HG03342 (cell line): ENCODE measurements around the gene CTBP2.

Experiments
- ATAC-seq: cut with Tn5 transposase; IDR thresholded peaks from one replicate; pipeline ENCODE4 v1.9.1; 2021; ENCODE audit warnings: mild to moderate bottlenecking, moderate library complexity; ENCODE audit not compliant: unreplicated experiment

Gene CTBP2

DNA sequence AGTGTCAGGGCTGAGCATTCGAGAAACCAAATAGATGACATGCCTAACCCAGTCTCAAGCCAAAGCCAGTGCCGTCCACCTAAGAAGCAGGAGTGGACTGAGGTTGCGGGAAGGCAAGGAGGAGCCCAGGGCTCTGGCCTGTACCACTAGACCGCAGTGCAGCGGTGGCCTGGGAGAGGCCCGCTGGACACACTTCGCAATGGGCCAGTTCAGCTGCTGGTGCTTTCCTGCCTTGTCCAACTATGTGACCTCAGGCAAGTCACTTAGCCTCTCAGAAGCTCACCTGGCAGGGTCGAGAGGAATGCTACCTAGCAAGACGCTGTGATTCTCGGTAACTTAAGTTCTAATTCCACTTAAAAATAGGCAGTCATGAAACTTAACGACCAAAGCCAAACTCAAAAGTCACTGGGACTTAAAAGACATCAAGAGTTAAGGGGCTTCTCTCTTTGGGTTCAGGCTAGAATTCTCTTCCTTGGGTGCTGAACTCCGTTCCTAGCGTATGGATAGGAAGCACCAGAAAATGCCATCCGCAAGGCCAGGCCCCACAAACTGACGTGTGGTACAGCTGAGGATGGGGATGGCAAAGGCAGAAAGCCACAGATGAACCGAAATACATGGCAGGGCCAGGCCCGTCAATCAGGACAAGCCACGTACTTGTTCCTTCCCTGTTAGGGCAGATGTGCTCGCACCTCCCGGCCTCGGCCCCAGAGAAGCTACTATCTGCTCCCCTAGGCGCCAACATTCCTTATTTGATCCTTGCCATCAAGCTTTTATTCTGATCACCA, 34.2 kb downstream of the CTBP2 start:
- ATAC-seq, result no peak

- no peak for ATAC-seq
Measured at GRCh38 chr10:125124907-125125306, 35.5 kb downstream of the CTBP2 start.

DNA sequence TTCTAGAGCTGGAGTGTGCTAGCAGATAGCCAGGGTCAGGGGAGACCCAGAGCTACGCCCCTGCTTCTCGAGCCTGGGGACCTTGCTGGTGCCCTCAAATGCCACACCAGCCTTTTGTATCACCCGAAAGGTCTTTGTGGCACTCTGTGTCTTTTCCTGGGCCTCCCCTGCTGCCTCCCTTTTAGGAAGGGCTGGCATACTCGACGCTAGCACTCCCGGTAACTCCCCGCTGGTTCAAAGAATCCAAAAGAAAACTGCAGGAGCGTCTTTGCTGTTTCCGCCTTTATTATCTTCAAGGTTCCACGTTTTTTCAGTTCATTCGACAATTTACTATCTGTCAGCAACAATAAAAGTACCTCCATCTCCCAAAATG, 36.3 kb downstream of the CTBP2 start:
- no peak for ATAC-seq

DNA sequence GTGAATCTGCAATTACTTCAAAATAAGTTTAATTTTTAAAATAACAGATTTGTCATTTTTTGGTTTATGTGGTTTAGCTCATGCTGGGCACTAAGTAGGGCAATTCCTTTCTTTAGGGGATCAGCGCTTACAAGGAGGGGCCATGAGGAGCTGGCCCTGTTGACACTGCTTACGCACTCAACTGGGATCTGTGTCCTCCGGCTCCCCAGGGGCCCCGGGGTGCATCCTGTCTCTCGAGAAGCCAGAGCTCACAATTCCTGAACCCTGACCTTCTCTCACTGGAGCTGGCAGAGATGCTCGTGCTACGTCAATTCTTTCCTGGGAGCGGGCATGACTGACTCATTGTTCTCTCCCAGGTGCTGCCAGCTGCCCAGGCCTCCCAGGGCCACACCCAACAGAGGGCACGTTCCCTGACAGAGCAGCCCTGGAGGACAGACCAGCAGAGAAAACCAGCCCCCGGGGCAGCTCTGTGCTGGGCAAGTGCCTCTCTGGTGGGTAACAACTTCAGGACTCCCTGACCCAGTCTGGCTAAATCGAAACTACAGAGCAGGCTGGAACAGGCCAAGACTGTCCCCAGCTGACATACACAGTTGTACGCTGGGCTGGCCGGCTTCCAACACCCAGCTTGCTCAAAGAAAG, 36.8 kb downstream of the CTBP2 start:
- no peak for ATAC-seq

DNA sequence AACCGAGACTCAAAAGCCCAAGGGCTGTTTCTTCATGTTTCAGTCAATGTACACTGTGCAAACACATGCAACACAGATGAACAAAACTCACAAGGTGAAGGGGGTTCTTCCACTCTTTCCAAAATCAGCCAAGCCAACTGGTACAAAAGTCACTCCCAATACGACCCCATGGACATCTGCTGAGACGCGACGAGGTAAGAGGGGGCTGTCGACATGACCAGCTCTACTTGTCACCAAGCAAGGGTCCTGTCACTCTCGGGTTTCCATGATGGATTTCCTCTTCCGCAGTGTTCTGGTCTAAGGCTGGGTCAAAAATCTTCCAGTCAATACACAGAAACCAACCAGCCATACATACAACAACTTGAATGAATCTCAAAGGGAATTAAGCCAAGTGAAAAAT, 37.8 kb downstream of the CTBP2 start:
- no peak for ATAC-seq

DNA sequence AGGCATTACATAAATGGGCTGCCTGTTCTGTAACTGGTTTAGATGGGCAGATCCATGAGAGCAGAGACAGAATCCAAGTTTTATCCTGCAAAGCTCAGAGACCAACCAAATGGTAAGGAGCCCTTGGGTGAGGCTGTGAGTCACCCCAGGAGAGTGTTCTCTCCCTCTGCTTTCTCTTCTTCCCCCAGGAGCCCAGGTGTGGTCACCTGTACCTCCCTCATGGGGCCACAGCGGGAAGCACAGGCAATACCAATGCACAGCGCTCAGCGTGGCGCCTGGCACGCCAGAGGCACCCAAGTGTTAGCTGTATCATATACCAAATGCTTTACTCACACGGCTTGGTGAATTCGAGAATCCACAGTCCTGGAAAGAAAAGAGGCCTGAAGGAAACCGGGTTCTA, 39.4 kb downstream of the CTBP2 start:
- no peak for ATAC-seq

- no peak for ATAC-seq
Measured at GRCh38 chr10:125120053-125120710, 40.2 kb downstream of the CTBP2 start.

- no peak for ATAC-seq
Measured at GRCh38 chr10:125118701-125119100, 41.7 kb downstream of the CTBP2 start.

DNA sequence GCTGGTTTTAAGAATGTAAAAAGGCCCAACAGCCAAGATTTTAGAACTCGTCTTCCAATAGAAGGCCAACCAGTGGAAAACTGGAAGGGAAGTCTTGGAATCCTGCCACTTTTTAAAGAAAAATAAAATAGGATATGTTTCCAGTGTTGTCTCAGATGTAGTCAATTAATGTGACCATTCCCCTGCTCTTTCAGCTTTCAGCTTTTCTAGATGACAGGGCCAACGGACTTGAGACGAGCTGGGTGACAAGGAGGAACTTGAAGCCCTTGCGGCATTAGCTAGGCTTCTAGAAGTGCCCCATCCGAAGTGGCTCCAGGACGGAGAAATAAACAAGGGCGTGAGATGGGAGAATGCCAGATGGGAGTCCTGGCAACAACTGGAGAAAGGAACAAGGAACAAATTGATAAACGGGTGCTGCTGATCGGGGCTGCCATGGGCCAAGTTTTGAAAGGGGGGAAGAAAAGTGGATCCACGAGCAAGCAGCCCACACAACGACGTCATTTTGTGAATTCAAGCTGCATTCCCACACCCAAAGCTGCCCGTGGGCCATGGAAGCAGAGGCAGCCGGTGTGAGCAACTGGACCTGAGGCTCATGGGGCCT, 42.3 kb downstream of the CTBP2 start:
- no peak for ATAC-seq

DNA sequence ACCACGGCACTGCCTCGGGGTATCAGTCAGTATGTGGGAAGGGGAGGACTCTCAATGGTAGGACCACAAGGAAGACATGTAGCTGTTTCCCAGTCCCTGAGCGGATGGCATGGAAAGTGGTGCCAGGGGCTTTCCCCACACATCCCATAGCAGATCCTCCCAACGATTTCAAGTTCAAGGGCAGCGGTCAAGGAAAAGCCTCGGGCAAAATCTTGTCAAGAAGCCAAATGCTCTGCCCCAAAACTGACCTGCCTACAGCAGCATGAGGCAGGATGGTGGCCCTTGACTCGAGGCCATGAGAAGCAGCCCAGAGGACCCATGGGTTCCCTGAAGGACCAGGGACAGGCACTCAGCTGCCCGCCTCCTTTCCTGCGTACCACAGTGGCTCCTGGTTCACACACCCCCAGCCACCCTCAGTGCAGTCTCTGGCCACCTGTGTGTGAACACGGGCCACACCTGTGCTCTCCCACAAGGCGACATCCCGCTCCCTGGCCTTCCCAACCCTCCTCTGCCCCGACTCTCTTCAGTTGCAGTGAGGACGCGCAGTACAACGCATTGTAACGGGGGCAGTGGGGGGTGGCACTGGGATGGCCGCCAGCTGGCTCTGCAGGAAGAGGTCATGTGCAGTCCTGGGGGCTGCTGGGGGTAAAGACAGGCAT, 43.6 kb downstream of the CTBP2 start:
- ATAC-seq, result no peak

- ATAC-seq, result no peak
Measured at GRCh38 chr10:125116041-125116649, 44.2 kb downstream of the CTBP2 start.

- no peak for ATAC-seq
Measured at GRCh38 chr10:125115409-125115808, 45.0 kb downstream of the CTBP2 start.

- no peak for ATAC-seq
Measured at GRCh38 chr10:125114761-125115391, 45.5 kb downstream of the CTBP2 start.

DNA sequence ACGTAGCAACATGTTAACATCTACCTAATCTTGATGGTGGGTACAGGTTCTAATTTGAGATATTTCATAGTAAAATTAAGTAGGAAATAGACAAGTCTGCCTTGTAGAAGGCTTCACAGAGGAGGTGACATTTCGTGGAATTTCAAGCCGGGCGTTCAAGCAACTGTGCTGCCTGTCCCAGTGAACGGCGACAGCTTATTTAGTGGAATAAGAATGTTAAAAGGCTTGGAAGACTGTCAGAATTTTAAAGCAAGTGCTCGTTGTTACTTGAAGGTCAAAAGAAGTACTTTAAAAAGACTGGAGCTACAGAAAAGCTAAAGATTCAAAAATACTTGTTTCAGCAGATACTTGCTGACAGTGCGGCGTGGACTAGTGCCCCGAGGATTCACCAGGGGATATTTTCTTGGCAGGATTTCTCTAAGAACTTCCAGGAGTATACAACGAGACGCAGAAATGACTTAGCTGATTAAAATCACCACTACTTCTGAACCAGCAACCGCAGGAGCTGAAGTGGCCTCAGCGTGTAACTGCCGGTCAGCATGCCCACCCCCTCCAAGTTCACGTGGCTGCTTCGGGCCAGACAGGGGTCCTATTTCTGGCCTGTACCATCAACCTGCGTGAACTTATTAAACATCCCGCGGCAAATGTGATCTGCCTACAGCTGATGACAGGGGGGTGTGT, 46.5 kb downstream of the CTBP2 start:
- ATAC-seq, result no peak

GRCh38 chr10:125112697-125113494, 47.5 kb downstream of the CTBP2 start:
- ATAC-seq, result no peak

- ATAC-seq, result no peak
Measured at GRCh38 chr10:125111118-125111727, 49.1 kb downstream of the CTBP2 start.

GRCh38 chr10:125107965-125108580, 52.3 kb downstream of the CTBP2 start:
- no peak for ATAC-seq
